SK-N-MC (cell line): ENCODE results near the gene PDE1C.
"Not testable (repeated sequence)": the region's sequence is repeated elsewhere in the genome, so short reads cannot be mapped to it uniquely, and the experiment has no call there.

ENCODE experiments used
- DNase-seq: peaks from one replicate; pipeline ENCODE4 v3.0.0-alpha.2; 2011; ENCODE audit warnings: low read depth, low spot score
- H3K27ac ChIP-seq: fragments of 200-600 bp; sonication (generic); 2 replicates; pipeline ENCODE4 v1.5.1; 2016; ENCODE audit warnings: mixed run types
- H3K36me3 ChIP-seq: fragments of 200-600 bp; sonication (generic); 2 replicates; pipeline ENCODE4 v1.6.1; 2017; ENCODE audit warnings: antibody characterized with exemption, low read length, mixed read lengths; ENCODE audit not compliant: insufficient read depth
- H3K4me3 ChIP-seq: fragments of 200-600 bp; sonication (generic); 2 replicates; pipeline ENCODE4 v1.5.1; 2016
- H3K9ac ChIP-seq: fragments of 200-600 bp; sonication (generic); 2 replicates; pipeline ENCODE4 v1.8.0; 2017; ENCODE audit warnings: mixed run types, mixed read lengths; ENCODE audit not compliant: insufficient read length
- H3K9me3 ChIP-seq: fragments of 200-600 bp; sonication (generic); 2 replicates; pipeline ENCODE4 v1.6.1; 2017; ENCODE audit warnings: low read depth, mild to moderate bottlenecking, antibody characterized with exemption, low read length, moderate library complexity, mixed read lengths
- EZH2 ChIP-seq: fragments of 200-600 bp; sonication (generic); IDR thresholded peaks from one replicate; pipeline ENCODE4 v1.6.1; 2017; ENCODE audit warnings: antibody characterized with exemption
- FOXP2 ChIP-seq: optimal IDR thresholded peaks from 2 replicates; pipeline ENCODE3; 2011; ENCODE audit warnings: mild to moderate bottlenecking, moderate library complexity; ENCODE audit not compliant: insufficient read depth; ENCODE audit errors: extremely low read length, control extremely low read depth
- POLR2AphosphoS5 ChIP-seq: IDR thresholded peaks from 2 replicates; pipeline ENCODE4 v1.6.1; 2012; ENCODE audit warnings: mild to moderate bottlenecking, low read depth, low read length, borderline replicate concordance

Gene PDE1C

DNA sequence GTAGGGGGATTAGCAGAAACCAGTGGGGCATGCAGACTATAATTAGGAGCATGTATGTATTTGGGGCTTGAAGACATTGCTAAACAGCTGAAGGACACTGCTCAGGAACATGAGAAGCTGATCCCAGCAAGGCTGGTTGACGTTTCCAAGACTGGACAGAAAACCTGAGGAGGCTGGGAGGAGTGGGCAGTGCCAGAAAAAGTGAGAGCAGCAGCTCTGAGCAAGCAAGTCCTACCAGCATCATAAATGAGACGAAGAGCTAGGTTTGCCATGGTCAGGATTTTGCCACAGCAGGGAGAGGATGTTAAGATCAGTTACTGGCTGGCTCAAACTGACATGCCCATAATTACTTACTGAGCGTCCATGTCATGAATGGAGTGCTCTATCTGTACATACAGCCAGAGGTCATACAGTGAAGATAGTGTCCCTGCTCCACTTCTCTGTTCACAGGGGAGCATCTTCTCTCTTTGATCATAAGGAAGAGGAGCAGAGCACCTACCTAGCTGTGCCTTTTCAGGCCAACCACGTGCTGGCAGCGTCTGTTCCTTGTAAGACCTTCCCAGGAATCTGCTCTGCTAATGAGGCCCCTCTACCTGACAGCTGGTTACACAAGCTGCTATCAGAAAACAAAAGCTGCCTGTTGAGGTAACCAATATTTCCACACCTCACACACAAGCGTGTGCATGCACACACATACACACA, 44.7 kb downstream of the PDE1C start:
- H3K9me3 ChIP-seq: no peaks in the 10 kb centered on the region
- no peaks in the 10 kb centered on the region for H3K36me3 ChIP-seq
- no peak for DNase-seq
- no peak overlapping the region for H3K4me3 ChIP-seq
- no peak overlapping the region for H3K9ac ChIP-seq
- H3K27ac ChIP-seq: no peak overlapping the region
- TF ChIP-seq POLR2AphosphoS5: no peak
- TF ChIP-seq FOXP2: no peak
- no peak for TF ChIP-seq EZH2

DNA sequence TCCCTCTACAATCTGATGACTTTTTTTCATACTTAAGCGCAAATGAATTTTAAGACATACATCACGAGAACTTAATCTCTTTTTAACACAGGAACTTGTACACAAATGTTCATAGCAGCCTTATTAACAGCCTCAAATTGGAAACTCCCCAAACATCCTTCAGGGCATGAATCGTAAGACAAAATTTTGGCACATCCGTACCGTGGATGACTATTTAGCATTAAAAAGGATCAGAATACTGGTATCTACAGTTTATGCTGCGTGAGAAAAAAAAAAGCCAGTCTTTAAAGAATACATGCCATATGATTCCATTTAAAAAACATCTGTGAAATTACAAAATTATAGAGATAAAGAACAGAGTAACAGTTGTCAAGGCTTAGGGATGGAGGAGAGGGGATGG, 46.8 kb downstream of the PDE1C start:
- H3K36me3 ChIP-seq: no peaks in the 10 kb centered on the region
- DNase-seq: no peak
- no peak for TF ChIP-seq POLR2AphosphoS5
- no peak for TF ChIP-seq EZH2
- TF ChIP-seq FOXP2: no peak
- H3K4me3 ChIP-seq: peak overlapping the region; percentile 14; the same call in 1 of the 2 replicates
- H3K9ac ChIP-seq: no peak overlapping the region
- H3K27ac ChIP-seq: no peak overlapping the region
- no peaks in the 10 kb centered on the region for H3K9me3 ChIP-seq

DNA sequence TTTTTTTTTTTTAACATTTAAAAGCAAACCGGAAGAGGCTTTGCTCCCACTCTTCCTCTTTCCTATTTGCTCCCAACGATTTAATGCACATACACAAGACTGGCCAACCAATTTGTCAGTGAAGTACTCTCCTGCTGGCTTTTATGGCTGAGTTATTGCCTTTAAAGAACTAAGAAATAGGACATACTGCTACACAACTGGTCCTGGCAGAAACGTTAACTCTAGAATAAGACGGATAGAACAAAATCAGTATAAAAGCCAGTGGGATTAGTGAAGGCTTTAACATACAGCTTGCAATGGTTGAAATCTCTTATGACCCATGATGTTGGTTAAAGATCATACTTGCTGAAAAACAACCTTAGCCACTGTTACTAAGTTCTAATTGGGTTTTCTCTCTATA, 47.2 kb downstream of the PDE1C start:
- DNase-seq: no peak
- TF ChIP-seq EZH2 (no peak), POLR2AphosphoS5 (no peak), FOXP2 (no peak)
- Histone ChIP-seq H3K9ac (no peak overlapping the region), H3K9me3 (no peaks in the 10 kb centered on the region), H3K27ac (no peak overlapping the region), H3K4me3 (peak overlapping the region; percentile 14; the same call in 1 of the 2 replicates), H3K36me3 (no peaks in the 10 kb centered on the region)

DNA sequence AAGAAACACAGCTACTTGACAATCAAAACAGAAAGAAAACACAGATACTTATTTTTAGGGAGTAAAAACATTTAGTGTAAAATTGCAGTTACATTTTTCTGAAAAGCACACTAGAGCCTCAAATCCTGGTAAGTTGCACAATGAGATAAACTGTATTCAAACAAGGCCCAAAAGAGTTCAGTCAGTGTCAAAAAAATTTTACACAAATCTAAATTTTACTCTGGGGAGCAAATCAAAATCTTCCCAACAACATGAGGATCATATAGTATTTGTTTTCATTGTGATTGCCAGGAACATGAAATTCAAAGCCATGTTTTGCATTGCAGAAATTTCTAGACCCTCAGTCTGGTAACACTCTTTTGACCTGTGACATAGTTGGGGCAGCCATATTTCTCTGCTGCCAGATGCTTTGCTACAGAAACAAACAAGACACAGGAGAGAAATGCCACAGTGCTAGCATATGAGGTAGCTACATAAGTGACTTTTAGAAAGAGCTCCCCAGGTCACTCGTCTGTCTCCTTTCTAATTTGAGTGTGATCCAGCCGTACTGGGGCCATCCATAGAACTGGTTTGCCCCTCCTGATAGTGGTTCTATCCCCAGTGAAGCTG, 49.6 kb downstream of the PDE1C start:
- Histone ChIP-seq H3K4me3 (no peak overlapping the region), H3K9me3 (no peaks in the 10 kb centered on the region), H3K9ac (no peak overlapping the region), H3K27ac (no peak overlapping the region), H3K36me3 (no peaks in the 10 kb centered on the region)
- no peak for DNase-seq
- TF ChIP-seq EZH2 (no peak), POLR2AphosphoS5 (no peak), FOXP2 (no peak)

DNA sequence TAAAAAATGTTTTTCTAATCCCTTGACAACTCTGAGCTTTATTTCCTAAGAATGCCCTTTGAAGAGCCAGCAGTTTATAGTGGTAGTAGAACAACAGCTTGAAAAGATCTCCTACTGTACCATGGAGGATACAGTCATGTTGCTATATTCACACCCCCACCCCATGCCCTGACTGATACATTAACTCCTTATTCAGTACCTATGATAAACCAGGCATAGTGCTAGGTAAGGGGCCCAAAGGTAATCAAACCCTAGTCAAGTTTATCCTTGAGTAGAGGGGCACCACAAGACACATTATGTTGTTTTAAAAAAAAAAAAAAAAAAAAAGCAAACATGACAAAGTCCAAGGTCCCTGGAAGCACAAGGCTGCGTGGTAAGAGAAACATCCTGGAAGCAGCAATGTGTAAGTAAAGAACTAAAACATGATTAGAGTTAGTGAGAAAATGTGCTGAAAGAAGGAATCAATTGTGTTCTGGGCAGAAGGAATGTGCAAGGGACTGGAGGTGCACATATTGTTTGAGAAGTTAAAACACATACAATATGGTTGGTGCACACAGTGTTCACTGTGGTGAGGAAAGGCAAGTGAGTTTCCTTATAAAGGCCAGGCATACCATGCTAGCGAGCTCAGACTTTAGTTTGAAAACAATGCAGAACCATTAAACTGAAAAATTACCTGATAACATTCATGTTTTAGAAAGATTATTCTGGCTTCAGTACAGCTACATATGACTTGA, 51.2 kb downstream of the PDE1C start:
- no peak overlapping the region for H3K27ac ChIP-seq
- H3K36me3 ChIP-seq: no peaks in the 10 kb centered on the region
- H3K4me3 ChIP-seq: no peak overlapping the region
- no peak overlapping the region for H3K9ac ChIP-seq
- no peaks in the 10 kb centered on the region for H3K9me3 ChIP-seq
- DNase-seq: no peak
- TF ChIP-seq POLR2AphosphoS5 (no peak), EZH2 (no peak), FOXP2 (no peak)

DNA sequence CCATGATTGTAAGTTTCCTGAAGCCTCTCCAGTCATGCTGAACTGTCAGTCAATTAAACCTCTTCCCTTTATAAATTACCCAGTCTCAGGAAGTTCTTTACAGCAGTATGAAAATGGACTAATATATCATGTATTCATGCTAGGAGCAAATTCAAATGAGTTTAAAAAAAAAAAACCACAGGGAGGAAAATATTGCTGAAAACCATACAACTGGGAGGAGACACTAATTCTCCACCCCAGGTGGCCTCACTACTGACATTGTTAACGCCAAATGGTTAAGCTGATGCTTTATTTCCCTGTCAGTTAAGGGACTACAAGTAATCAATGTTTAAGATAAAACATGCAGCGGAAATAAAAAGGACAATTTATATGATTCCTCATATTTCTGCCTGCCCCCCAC, 55.1 kb downstream of the PDE1C start:
- Histone ChIP-seq H3K9ac (no peak overlapping the region), H3K36me3 (no peaks in the 10 kb centered on the region), H3K27ac (no peak overlapping the region), H3K4me3 (no peak overlapping the region), H3K9me3 (no peaks in the 10 kb centered on the region)
- DNase-seq: no peak
- TF ChIP-seq EZH2: no peak
- TF ChIP-seq POLR2AphosphoS5: no peak
- no peak for TF ChIP-seq FOXP2

DNA sequence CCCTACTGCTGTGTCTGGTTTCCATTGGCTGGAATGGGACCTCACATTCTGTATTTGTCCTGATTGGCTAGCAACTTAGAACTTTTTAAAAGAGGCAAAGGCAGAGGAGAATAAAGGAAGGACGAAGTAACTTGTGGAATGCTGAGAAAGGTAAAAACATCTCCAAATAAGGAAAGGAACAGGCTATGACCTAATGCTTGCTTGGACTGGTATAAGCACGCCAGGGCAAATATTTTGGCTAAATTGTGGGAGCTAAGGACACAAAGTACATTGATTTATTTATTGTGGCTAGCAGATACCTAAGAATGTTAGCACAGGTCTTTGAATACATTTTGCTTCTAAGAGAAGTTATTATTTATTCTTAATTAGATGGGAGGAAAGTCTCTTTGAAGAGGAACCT, 56.7 kb downstream of the PDE1C start:
- not testable (repeated sequence) for H3K4me3 ChIP-seq, H3K9me3 ChIP-seq, H3K9ac ChIP-seq, H3K36me3 ChIP-seq, DNase-seq, H3K27ac ChIP-seq

DNA sequence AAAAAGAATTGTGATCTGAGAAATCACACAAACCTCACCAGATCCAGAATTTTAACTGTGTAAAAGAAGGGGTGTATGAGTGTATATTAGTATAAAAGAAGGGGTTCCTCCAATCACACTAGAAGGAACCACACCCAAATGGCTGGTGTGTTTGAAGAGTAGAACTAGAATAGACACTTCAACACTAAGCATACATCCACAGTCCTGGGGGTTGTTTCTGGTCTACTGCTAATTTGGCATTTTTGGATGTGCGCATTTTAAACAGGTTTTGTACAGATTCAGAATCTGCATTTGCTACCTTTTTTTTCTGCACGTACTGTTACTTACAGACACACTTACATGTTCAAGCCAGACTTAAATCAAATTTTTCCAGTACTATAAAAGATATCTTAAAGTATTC, 64.6 kb downstream of the PDE1C start:
- Histone ChIP-seq H3K36me3 (no peaks in the 10 kb centered on the region), H3K9ac (no peak overlapping the region), H3K9me3 (no peaks in the 10 kb centered on the region), H3K4me3 (no peak overlapping the region), H3K27ac (no peak overlapping the region)
- TF ChIP-seq EZH2: no peak
- no peak for TF ChIP-seq POLR2AphosphoS5
- TF ChIP-seq FOXP2: no peak
- no peak for DNase-seq
